Activated CD4-positive, alpha-beta memory T cell treated with anti-CD3 and anti-CD28 coated beads for 36 hours (primary cell): ENCODE data around the gene ALDH8A1. TPM values are rescaled to one million over a fixed set of nuclear protein-coding genes. Genes with fewer than 3 reads are reported as not detected.

ENCODE experiments used
- CTCF ChIA-PET: fragments of 350-600 bp; sonication (Branson Sonifier 250); formaldehyde crosslinking; loops from one replicate; lab custom pipeline; 2021; ENCODE audit warnings: antibody characterized with exemption, inconsistent platforms; lab: Charles Lee
- POLR2A ChIA-PET: fragments of 350-600 bp; sonication (Branson Sonifier 250); formaldehyde crosslinking; loops from one replicate; lab custom pipeline; 2021; ENCODE audit warnings: antibody characterized with exemption; lab: Charles Lee
- DNase-seq: peaks from one replicate; pipeline ENCODE4 v3.0.0-alpha.2; 2020
- H3K27ac Mint-ChIP-seq: one replicate; pipeline ENCODE4 v1.8.0; 2021; ENCODE audit warnings: mixed read lengths
- H3K27me3 Mint-ChIP-seq: one replicate; pipeline ENCODE4 v1.8.0; 2021; ENCODE audit warnings: mixed read lengths
- H3K36me3 Mint-ChIP-seq: one replicate; pipeline ENCODE4 v1.8.0; 2021; ENCODE audit warnings: mixed read lengths
- H3K4me1 Mint-ChIP-seq: one replicate; pipeline ENCODE4 v1.8.0; 2021; ENCODE audit warnings: low read depth, mixed read lengths
- H3K4me3 Mint-ChIP-seq: one replicate; pipeline ENCODE4 v1.8.0; 2021; ENCODE audit warnings: mild to moderate bottlenecking, mixed read lengths
- H3K9me3 Mint-ChIP-seq: one replicate; pipeline ENCODE4 v1.8.0; 2021; ENCODE audit warnings: mixed read lengths
- intact Hi-C: fragments of 100-400 bp; cut with micrococcal nuclease; formaldehyde crosslinking; loops from one replicate; pipeline ENCODE4 v1.15.1; 2023
- total RNA-seq, 2 experiments: library from RNA; stranded (reverse); gene quantifications; one replicate each; pipeline ENCODE4 v1.2.3, GENCODE V29; 2021

The ALDH8A1 gene
- total RNA-seq, 2 experiments from 2014 or later, result 0.24 to 0.81 TPM

DNA sequence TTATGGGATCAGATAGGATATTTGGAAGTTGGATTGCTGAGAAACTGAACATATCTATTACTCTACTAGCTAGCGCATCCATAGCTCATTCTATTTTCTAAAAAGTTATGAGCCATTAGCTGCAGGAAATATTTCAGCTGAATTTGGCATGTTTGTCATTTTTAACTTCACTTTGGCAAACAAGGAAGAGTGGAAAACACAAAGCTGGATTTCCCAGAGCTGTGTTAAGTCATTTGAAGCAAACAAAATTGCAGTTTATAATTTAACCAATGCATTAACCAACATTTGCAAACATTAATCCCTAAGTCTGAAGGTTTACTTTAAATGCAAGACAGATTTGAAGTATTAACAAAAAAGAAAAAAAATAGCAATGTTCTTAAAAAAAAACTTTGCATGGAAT is 1.2 kb downstream of the ALDH8A1 start:
- no peak for DNase-seq
- ChIA-PET POLR2A (no interaction called here), CTCF (no interaction called here)
- no peak overlapping the region for H3K27ac Mint-ChIP-seq
- no peaks in the 10 kb centered on the region for H3K27me3 Mint-ChIP-seq
- no peaks in the 10 kb centered on the region for H3K4me1 Mint-ChIP-seq
- H3K4me3 Mint-ChIP-seq, result no peak overlapping the region
- no peaks in the 10 kb centered on the region for H3K36me3 Mint-ChIP-seq
- H3K9me3 Mint-ChIP-seq, result no peaks in the 10 kb centered on the region
- intact Hi-C loops, result no loop called here

GRCh38 chr6:134948142-134948541 is 1.8 kb downstream of the ALDH8A1 start:
- no peak for DNase-seq
- ChIA-PET CTCF (interaction anchor here (0.8 kb wide), 1 partner anchor 132 kb away, joined by 3 read pairs; no protein-coding TSS in a partner anchor), POLR2A (no interaction called here)
- Mint-ChIP-seq H3K27me3 (no peaks in the 10 kb centered on the region), H3K36me3 (no peaks in the 10 kb centered on the region), H3K4me3 (no peak overlapping the region), H3K9me3 (no peaks in the 10 kb centered on the region), H3K27ac (no peak overlapping the region), H3K4me1 (no peaks in the 10 kb centered on the region)
- intact Hi-C loops, result no loop called here

DNA sequence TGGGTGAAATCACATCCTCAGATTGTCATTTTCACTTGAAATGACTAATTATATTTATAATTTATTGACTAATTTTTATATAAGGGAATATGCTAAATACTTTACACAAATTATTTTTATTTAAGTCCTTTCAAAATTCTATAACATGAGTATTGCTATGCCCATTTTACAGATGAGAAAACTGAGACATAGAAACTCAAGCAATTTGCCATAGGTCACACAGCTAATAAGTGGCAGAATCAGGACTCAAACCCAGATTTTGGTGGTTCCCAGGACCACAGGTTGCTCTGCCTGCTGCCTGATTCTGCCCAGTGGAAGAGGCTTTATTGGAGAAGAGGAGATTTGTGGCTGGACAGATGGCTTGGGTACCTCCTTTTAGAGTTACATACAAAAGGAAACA is 4.9 kb downstream of the ALDH8A1 start:
- ChIA-PET CTCF (interaction anchor here (1.0 kb wide), 1 partner anchor 821 kb away, joined by 4 read pairs; no protein-coding TSS in a partner anchor), POLR2A (no interaction called here)
- Mint-ChIP-seq H3K36me3 (no peaks in the 10 kb centered on the region), H3K27ac (no peak overlapping the region), H3K4me3 (no peak overlapping the region), H3K27me3 (no peaks in the 10 kb centered on the region), H3K9me3 (no peaks in the 10 kb centered on the region), H3K4me1 (no peaks in the 10 kb centered on the region)
- intact Hi-C loops, result no loop called here
- DNase-seq, result no peak

- H3K27ac Mint-ChIP-seq, result no peak overlapping the region
- intact Hi-C loops, result loop anchor here (5.0 kb wide), 1 partner anchor 786 kb away; no protein-coding TSS in a partner anchor
- H3K9me3 Mint-ChIP-seq, result no peaks in the 10 kb centered on the region
- ChIA-PET POLR2A (no interaction called here), CTCF (interaction anchor here (4.8 kb wide), 1 partner anchor 787 kb away, joined by 56 read pairs; no protein-coding TSS in a partner anchor)
- DNase-seq, result no peak
- H3K36me3 Mint-ChIP-seq, result no peaks in the 10 kb centered on the region
- H3K4me3 Mint-ChIP-seq, result no peak overlapping the region
- no peaks in the 10 kb centered on the region for H3K27me3 Mint-ChIP-seq
- H3K4me1 Mint-ChIP-seq, result peaks cover 12% of the 10 kb centered on the region
These were observed 6.3 kb downstream of the ALDH8A1 start for GRCh38 chr6:134943522-134944111.

- Mint-ChIP-seq H3K4me1 (peaks cover 20% of the 10 kb centered on the region), H3K4me3 (no peak overlapping the region), H3K9me3 (no peaks in the 10 kb centered on the region), H3K36me3 (no peaks in the 10 kb centered on the region), H3K27me3 (no peaks in the 10 kb centered on the region), H3K27ac (no peak overlapping the region)
- DNase-seq, result peak; percentile 87
- POLR2A ChIA-PET, result no interaction called here
- intact Hi-C loops, result loop anchor here (1.0 kb wide), 1 partner anchor 765 kb away; no protein-coding TSS in a partner anchor
- CTCF ChIA-PET, result interaction anchor here (0.8 to 4.8 kb wide), 13 partner anchors 13 to 827 kb away, joined by 3 to 65 read pairs (median 20); partner anchors contain the start of gene ALDH8A1
These were observed 11.0 kb downstream of the ALDH8A1 start for GRCh38 chr6:134938896-134939295.

DNA sequence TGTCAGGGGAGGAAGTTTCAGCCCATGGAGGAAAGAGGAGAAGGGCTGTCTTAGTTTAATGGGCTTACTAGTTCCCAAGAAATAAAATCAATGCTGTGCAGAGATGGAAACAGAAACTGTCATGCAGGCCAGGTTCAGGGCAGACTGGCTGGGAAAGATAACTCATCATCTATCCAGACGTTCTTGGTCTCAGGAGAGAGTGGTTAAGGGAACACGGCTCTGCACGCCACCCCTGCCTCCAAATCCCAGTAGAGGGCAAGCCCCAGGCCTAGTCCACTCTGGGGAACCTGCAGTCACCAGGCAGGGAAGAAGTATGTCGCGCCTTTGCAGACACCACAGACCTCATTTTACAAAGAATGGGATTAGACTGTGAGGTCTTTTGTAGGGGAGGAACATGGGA is 12.5 kb downstream of the ALDH8A1 start:
- H3K4me3 Mint-ChIP-seq, result no peak overlapping the region
- H3K27ac Mint-ChIP-seq, result no peak overlapping the region
- no peaks in the 10 kb centered on the region for H3K36me3 Mint-ChIP-seq
- no peaks in the 10 kb centered on the region for H3K27me3 Mint-ChIP-seq
- no peak for DNase-seq
- H3K4me1 Mint-ChIP-seq, result peaks cover 20% of the 10 kb centered on the region
- H3K9me3 Mint-ChIP-seq, result no peaks in the 10 kb centered on the region
- CTCF ChIA-PET, result interaction anchor here (1.0 kb wide), 1 partner anchor 55 kb away, joined by 3 read pairs; no protein-coding TSS in a partner anchor
- intact Hi-C loops, result no loop called here
- POLR2A ChIA-PET, result no interaction called here

DNA sequence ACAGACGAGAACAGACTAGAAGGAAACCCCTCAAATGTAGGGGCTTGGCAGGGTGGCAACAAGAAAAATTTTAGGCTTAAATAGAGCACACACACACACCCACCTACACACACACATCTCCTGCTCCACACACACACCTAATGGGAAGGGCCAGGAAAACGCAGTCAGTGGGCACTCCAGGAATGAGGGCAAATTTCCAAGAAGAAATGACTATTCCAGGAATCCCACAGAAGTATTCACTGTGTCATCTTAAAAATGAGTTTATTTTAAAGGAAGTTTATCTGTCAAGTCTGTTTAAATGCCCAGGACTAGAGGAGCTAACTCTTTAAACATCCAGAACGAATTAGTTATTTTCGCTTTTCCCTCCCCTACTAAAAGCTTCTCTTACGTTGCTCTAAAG is 13.0 kb downstream of the ALDH8A1 start:
- H3K27ac Mint-ChIP-seq, result no peak overlapping the region
- H3K4me3 Mint-ChIP-seq, result no peak overlapping the region
- no peaks in the 10 kb centered on the region for H3K27me3 Mint-ChIP-seq
- intact Hi-C loops, result no loop called here
- no peaks in the 10 kb centered on the region for H3K36me3 Mint-ChIP-seq
- no peaks in the 10 kb centered on the region for H3K9me3 Mint-ChIP-seq
- H3K4me1 Mint-ChIP-seq, result peaks cover 20% of the 10 kb centered on the region
- DNase-seq, result no peak
- ChIA-PET POLR2A (no interaction called here), CTCF (no interaction called here)

GRCh38 chr6:134936476-134936875 is 13.4 kb downstream of the ALDH8A1 start:
- no peak for DNase-seq
- Mint-ChIP-seq H3K4me3 (no peak overlapping the region), H3K9me3 (no peaks in the 10 kb centered on the region), H3K27ac (no peak overlapping the region), H3K27me3 (no peaks in the 10 kb centered on the region), H3K4me1 (peaks cover 20% of the 10 kb centered on the region), H3K36me3 (no peaks in the 10 kb centered on the region)
- POLR2A ChIA-PET, result no interaction called here
- intact Hi-C loops, result no loop called here
- CTCF ChIA-PET, result no interaction called here

DNA sequence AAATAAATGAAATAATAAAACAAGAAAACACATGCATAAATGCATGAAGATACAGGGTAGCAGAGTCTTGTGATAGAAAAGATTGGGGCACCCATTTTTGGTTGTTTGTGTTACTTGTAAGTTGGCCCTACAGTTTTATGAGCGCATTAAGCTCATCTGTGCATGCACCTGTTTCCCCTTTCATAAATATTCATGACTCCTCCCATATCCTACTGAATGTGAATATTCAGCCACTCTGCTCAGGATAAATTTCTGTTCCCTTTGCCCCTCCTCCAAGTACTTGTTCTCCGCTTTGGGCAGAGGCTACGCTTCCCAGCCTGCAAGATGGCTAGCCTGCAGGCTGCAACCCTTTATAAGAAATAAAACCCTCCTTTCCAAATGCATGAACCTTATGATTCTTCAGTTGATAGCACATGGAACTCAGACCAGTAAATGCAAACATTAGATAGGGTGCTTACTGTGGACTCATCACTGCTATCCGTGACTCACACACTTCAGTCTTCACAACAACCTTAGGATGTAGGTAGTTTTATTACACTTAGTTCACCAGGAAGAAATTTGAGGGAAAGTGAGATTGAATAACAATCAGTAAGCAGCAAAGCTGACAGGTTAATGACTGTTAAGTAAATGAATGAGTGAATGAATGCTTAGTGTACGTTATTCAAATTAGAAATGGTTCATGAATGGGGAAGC is 15.0 kb downstream of the ALDH8A1 start:
- no peak overlapping the region for H3K4me3 Mint-ChIP-seq
- H3K27me3 Mint-ChIP-seq, result no peaks in the 10 kb centered on the region
- H3K36me3 Mint-ChIP-seq, result no peaks in the 10 kb centered on the region
- intact Hi-C loops, result no loop called here
- DNase-seq, result no peak
- no peaks in the 10 kb centered on the region for H3K9me3 Mint-ChIP-seq
- ChIA-PET CTCF (interaction anchor here (1.2 kb wide), 2 partner anchors 52 to 811 kb away, joined by 3 read pairs; no protein-coding TSS in a partner anchor), POLR2A (no interaction called here)
- H3K4me1 Mint-ChIP-seq, result peaks cover 20% of the 10 kb centered on the region
- no peak overlapping the region for H3K27ac Mint-ChIP-seq

DNA sequence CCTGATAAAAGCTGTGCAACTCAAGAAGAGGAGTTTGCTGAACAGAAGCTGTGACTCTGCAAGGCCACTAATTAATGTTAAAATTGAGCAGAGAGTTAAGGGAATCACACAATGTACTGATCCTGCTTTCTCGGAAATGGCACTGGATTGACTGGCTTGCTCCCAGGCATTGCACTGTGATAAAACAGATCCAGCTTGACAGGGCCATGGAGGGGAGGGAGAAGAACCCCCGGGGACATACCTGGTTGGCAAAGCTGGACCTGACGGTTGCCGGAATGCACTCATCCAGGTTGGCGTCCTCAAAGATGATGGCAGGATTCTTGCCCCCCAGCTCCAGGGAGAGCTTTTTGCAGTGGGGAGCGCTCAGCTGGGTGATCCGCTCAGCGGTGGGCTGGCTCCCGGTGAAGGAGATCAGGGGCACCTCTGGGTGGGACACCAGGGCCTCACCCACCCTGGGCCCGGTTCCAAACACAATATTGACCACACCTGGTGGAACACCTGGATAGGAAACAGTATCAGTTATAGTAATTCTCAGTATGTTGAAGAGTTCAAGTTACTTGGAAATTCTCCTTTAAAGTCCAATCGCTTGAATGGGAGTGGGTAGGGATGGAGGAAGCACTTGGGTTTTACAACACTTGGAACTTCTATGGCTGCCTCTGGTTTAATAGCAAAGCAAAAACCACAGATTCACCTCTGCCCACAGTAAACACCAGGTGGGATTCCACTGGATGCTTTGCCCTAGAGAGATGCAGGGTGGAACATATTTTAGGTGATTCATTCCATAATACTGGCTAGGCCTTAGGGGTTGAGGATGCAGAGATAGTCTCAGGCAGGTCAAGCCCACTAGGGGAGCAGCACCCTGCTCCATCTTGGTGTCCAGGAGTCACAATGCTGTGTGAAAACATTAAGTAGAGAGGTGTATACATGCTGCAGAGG is 17.1 kb downstream of the ALDH8A1 start:
- Mint-ChIP-seq H3K27ac (no peak overlapping the region), H3K4me1 (peaks cover 5% of the 10 kb centered on the region), H3K4me3 (no peak overlapping the region), H3K9me3 (no peaks in the 10 kb centered on the region), H3K27me3 (no peaks in the 10 kb centered on the region), H3K36me3 (no peaks in the 10 kb centered on the region)
- CTCF ChIA-PET, result interaction anchor here (0.9 kb wide), 1 partner anchor 821 kb away, joined by 3 read pairs; no protein-coding TSS in a partner anchor
- POLR2A ChIA-PET, result interaction anchor here (0.6 kb wide), 1 partner anchor 701 kb away, joined by 3 read pairs; no protein-coding TSS in a partner anchor
- intact Hi-C loops, result no loop called here
- no peak for DNase-seq

DNA sequence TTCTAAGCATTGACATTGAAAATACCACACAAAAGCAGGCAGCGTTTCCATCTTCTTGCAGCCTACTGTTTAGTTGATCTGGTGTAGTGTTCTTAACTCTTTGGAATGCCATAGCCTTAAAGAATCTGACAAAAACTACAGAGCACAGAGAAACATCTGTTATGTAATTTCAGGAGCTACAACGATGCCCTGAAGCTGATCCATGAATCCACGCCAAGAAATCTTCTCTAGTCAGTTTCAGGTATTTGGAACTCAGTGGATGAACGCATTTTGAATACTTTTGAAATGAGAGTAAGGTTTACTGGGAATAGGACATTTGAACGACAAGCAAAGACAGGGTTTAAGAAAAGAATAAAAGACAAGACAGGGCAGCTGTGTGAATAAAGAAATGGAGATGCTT is 17.8 kb downstream of the ALDH8A1 start:
- ChIA-PET POLR2A (no interaction called here), CTCF (interaction anchor here (0.9 to 1.5 kb wide), 3 partner anchors 109 to 821 kb away, joined by 3 read pairs; no protein-coding TSS in a partner anchor)
- H3K4me3 Mint-ChIP-seq, result no peak overlapping the region
- DNase-seq, result no peak
- H3K36me3 Mint-ChIP-seq, result no peaks in the 10 kb centered on the region
- H3K4me1 Mint-ChIP-seq, result no peaks in the 10 kb centered on the region
- H3K27ac Mint-ChIP-seq, result no peak overlapping the region
- H3K27me3 Mint-ChIP-seq, result no peaks in the 10 kb centered on the region
- intact Hi-C loops, result no loop called here
- H3K9me3 Mint-ChIP-seq, result no peaks in the 10 kb centered on the region
